Measurements from ENCODE around the gene CDKL4. TPM values are rescaled to one million over a fixed set of nuclear protein-coding genes. Genes with fewer than 3 reads are reported as not detected.

CDKL4 gene
- total RNA-seq, 2 donors from 2014 or later: 0.24 TPM; not detected in 1

GRCh38 chr2:39152504-39152903 lies 91.3 kb downstream of the CDKL4 start:
- Mint-ChIP-seq H3K27me3 (ENCODE audit: insufficient read depth) (no peaks in the 10 kb centered on the region), H3K9me3 (no peaks in the 10 kb centered on the region), H3K36me3 (ENCODE audit: low read depth) (no peaks in the 10 kb centered on the region), H3K4me1 (no peaks in the 10 kb centered on the region), H3K27ac (no peak overlapping the region), H3K4me3 (no peak overlapping the region)
- H3K27ac ChIP-seq (ENCODE audit: low read depth, low read length): no peak overlapping the region
- H3K4me1 ChIP-seq (ENCODE audit: control insufficient read depth, insufficient read depth, low read length): no peaks in the 10 kb centered on the region
- no peaks in the 10 kb centered on the region for H3K27me3 ChIP-seq (ENCODE audit: control insufficient read depth, insufficient read depth, low read length, poor library complexity, severe bottlenecking)
- no peak for DNase-seq
- no peak overlapping the region for H3K9ac ChIP-seq (ENCODE audit: extremely low read depth, low read length, poor library complexity, severe bottlenecking)
- 100% methylated on average over 1 of the region's 2 CpGs; no CpG with 5 or more reads in 1 of the 2 experiments for WGBS, 2 experiments (ENCODE audit: insufficient coverage in 1 of 2, insufficient read length in 1 of 2)
- no peaks in the 10 kb centered on the region for H3K9me3 ChIP-seq (ENCODE audit: control insufficient read depth, low read length)
- no peak for TF ChIP-seq CTCF (conservative IDR thresholded peaks at IDR 0.05)
- H3K36me3 ChIP-seq (ENCODE audit: control insufficient read depth, insufficient read depth, low read length): no peaks in the 10 kb centered on the region
- no peak overlapping the region for H3K4me3 ChIP-seq (ENCODE audit: low read length)

- H3K27ac ChIP-seq (ENCODE audit: low read depth, low read length): no peak overlapping the region
- no peaks in the 10 kb centered on the region for H3K9me3 Mint-ChIP-seq
- no peaks in the 10 kb centered on the region for H3K36me3 ChIP-seq (ENCODE audit: control insufficient read depth, insufficient read depth, low read length)
- no peaks in the 10 kb centered on the region for H3K4me1 ChIP-seq (ENCODE audit: control insufficient read depth, insufficient read depth, low read length)
- no peaks in the 10 kb centered on the region for H3K27me3 ChIP-seq (ENCODE audit: control insufficient read depth, insufficient read depth, low read length, poor library complexity, severe bottlenecking)
- H3K27ac Mint-ChIP-seq: no peak overlapping the region
- DNase-seq: no peak
- no peak overlapping the region for H3K4me3 ChIP-seq (ENCODE audit: low read length)
- H3K4me3 Mint-ChIP-seq: no peak overlapping the region
- no peak for TF ChIP-seq CTCF (conservative IDR thresholded peaks at IDR 0.05)
- WGBS, 2 experiments (ENCODE audit: insufficient coverage in 1 of 2, insufficient read length in 1 of 2): 77 to 84% methylated on average over 6 to 9 of the region's 9 CpGs
- no peak overlapping the region for H3K9ac ChIP-seq (ENCODE audit: extremely low read depth, low read length, poor library complexity, severe bottlenecking)
- H3K9me3 ChIP-seq (ENCODE audit: control insufficient read depth, low read length): no peaks in the 10 kb centered on the region
- no peaks in the 10 kb centered on the region for H3K27me3 Mint-ChIP-seq (ENCODE audit: insufficient read depth)
- H3K36me3 Mint-ChIP-seq (ENCODE audit: low read depth): no peaks in the 10 kb centered on the region
- no peaks in the 10 kb centered on the region for H3K4me1 Mint-ChIP-seq
These were observed 92.8 kb downstream of the CDKL4 start for GRCh38 chr2:39150890-39151497.

DNA sequence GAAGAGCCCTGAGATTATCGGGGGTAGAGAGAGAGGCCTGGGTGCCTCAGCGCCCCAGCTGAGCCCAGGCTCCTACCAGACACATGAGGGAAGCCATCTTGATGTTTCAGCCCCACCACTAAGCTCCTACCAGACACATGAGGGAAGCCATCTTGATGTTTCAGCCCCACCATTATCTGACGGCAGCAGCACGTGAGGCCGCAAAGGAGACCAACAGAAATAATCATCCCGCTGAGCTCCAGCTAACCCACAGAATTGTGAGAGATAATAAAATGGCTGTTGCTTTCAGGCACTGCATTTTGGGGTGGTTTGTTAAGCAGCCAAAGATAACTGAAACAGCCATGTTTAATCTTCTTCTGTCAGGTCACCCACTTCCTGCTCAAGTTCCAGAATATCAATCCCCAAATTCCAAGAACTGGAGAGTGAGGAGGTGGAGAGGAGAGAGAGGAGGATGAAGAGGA lies 93.6 kb downstream of the CDKL4 start:
- Histone ChIP-seq H3K4me1 (ENCODE audit: control insufficient read depth, insufficient read depth, low read length) (no peaks in the 10 kb centered on the region), H3K4me3 (ENCODE audit: low read length) (no peak overlapping the region), H3K9me3 (ENCODE audit: control insufficient read depth, low read length) (no peaks in the 10 kb centered on the region), H3K27ac (ENCODE audit: low read depth, low read length) (no peak overlapping the region), H3K36me3 (ENCODE audit: control insufficient read depth, insufficient read depth, low read length) (no peaks in the 10 kb centered on the region), H3K27me3 (ENCODE audit: control insufficient read depth, insufficient read depth, low read length, poor library complexity, severe bottlenecking) (no peaks in the 10 kb centered on the region), H3K9ac (ENCODE audit: extremely low read depth, low read length, poor library complexity, severe bottlenecking) (no peak overlapping the region)
- Mint-ChIP-seq H3K9me3 (no peaks in the 10 kb centered on the region), H3K27me3 (ENCODE audit: insufficient read depth) (no peaks in the 10 kb centered on the region), H3K4me3 (no peak overlapping the region), H3K36me3 (ENCODE audit: low read depth) (no peaks in the 10 kb centered on the region), H3K4me1 (no peaks in the 10 kb centered on the region), H3K27ac (no peak overlapping the region)
- no peak for DNase-seq
- no peak for TF ChIP-seq CTCF (conservative IDR thresholded peaks at IDR 0.05)
- 94 to 100% methylated on average over 2 to 6 of the region's 6 CpGs for WGBS, 2 experiments (ENCODE audit: insufficient coverage in 1 of 2, insufficient read length in 1 of 2)
